ENCODE data around the gene SLC25A30. TPM values are rescaled to one million over a fixed set of nuclear protein-coding genes. Genes with fewer than 3 reads are reported as not detected.

SLC25A30 gene
- total RNA-seq, 3 donors from 2014 or later (not counting 1 experiment from before 2014, with no cell fraction given) = 15.0 to 22.3 (median 22.0) TPM

DNA sequence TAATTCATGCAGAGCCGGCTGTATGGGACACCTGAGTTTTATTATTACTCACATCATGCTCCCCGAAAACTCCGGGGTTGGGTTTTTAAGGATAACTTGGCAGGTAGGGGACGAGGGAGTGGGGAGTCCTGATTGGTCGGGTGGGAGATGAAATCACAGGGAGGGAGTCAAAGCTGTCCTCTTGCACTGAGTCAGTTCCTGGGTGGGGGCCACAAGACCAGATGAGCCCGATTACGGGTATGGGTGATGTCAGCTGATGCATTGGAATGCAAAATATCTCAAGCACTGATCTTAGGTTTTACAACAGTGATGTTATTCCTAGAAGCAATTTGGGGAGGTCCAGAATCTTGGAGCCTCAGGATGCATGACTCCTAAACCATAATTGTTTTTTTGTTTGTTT lies 28.0 kb upstream of the SLC25A30 start:
- H3K4me3 ChIP-seq (ENCODE audit: low read length) = no peak overlapping the region
- no peak overlapping the region for H3K27ac Mint-ChIP-seq
- 86% methylated on average over 7 of the region's 7 CpGs for WGBS (ENCODE audit: insufficient coverage)
- H3K27ac ChIP-seq (ENCODE audit: low read length) = no peak overlapping the region
- no peaks in the 10 kb centered on the region for H3K27me3 ChIP-seq (ENCODE audit: control insufficient read depth, insufficient read depth, low read length)
- no peak for DNase-seq
- peaks cover 3% of the 10 kb centered on the region for H3K4me1 ChIP-seq (ENCODE audit: control insufficient read depth, insufficient read depth, low read length)
- peaks cover 8 to 9% of the 10 kb centered on the region in 2 donors for H3K4me1 Mint-ChIP-seq
- ATAC-seq = no peak
- intact Hi-C loops (cut with micrococcal nuclease) = no loop called here
- no peaks in the 10 kb centered on the region for H3K36me3 Mint-ChIP-seq
- no peak overlapping the region for H3K4me3 Mint-ChIP-seq
- no peaks in the 10 kb centered on the region for H3K9me3 ChIP-seq (ENCODE audit: control insufficient read depth, insufficient read depth, low read length)
- no peaks in the 10 kb centered on the region for H3K9me3 Mint-ChIP-seq
- H3K36me3 ChIP-seq (ENCODE audit: control insufficient read depth, insufficient read depth, low read length) = no peaks in the 10 kb centered on the region
- peaks cover 17 to 21% of the 10 kb centered on the region in 2 donors for H3K27me3 Mint-ChIP-seq (ENCODE audit: low read depth in 2 of 2)
- TF ChIP-seq, protein P1, sequence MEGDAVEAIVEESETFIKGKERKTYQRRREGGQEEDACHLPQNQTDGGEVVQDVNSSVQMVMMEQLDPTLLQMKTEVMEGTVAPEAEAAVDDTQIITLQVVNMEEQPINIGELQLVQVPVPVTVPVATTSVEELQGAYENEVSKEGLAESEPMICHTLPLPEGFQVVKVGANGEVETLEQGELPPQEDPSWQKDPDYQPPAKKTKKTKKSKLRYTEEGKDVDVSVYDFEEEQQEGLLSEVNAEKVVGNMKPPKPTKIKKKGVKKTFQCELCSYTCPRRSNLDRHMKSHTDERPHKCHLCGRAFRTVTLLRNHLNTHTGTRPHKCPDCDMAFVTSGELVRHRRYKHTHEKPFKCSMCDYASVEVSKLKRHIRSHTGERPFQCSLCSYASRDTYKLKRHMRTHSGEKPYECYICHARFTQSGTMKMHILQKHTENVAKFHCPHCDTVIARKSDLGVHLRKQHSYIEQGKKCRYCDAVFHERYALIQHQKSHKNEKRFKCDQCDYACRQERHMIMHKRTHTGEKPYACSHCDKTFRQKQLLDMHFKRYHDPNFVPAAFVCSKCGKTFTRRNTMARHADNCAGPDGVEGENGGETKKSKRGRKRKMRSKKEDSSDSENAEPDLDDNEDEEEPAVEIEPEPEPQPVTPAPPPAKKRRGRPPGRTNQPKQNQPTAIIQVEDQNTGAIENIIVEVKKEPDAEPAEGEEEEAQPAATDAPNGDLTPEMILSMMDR (IDR thresholded peaks at IDR 0.05) = no peak

DNA sequence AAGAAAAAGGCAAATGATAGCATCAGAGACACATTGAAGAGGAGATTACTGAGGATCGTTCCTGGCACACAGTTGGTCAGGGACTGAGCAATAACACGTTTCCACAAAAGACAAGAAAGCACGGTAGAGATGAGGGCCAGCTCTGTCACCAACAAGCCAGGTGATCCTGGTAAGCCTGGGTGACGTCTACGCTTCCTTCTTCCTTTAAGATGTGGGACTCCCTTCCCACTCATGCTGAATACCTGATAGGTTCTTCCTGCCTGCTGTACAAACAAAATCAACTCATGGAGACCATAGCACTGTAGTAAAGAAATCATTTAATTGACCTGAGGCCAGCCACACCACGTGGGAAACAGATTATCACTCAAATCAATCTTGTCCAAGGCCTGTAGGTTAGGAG lies 26.9 kb upstream of the SLC25A30 start:
- no peaks in the 10 kb centered on the region for H3K36me3 ChIP-seq (ENCODE audit: control insufficient read depth, insufficient read depth, low read length)
- Mint-ChIP-seq H3K27me3 (ENCODE audit: low read depth in 2 of 2) (peaks cover 14 to 21% of the 10 kb centered on the region in 2 donors), H3K27ac (no peak overlapping the region), H3K9me3 (no peaks in the 10 kb centered on the region), H3K4me1 (peaks cover 8 to 9% of the 10 kb centered on the region in 2 donors), H3K4me3 (no peak overlapping the region), H3K36me3 (no peaks in the 10 kb centered on the region)
- peaks cover 3% of the 10 kb centered on the region for H3K4me1 ChIP-seq (ENCODE audit: control insufficient read depth, insufficient read depth, low read length)
- no peaks in the 10 kb centered on the region for H3K27me3 ChIP-seq (ENCODE audit: control insufficient read depth, insufficient read depth, low read length)
- WGBS (ENCODE audit: insufficient coverage) = 91% methylated on average over 6 of the region's 6 CpGs
- ATAC-seq (no peak), DNase-seq (no peak)
- no peak overlapping the region for H3K27ac ChIP-seq (ENCODE audit: low read length)
- no peaks in the 10 kb centered on the region for H3K9me3 ChIP-seq (ENCODE audit: control insufficient read depth, insufficient read depth, low read length)
- no peak overlapping the region for H3K4me3 ChIP-seq (ENCODE audit: low read length)
- intact Hi-C loops (cut with micrococcal nuclease) = no loop called here
- TF ChIP-seq, protein P1 (IDR thresholded peaks at IDR 0.05) = no peak

GRCh38 chr13:45441633-45442032 lies 23.5 kb upstream of the SLC25A30 start:
- Mint-ChIP-seq H3K27me3 (ENCODE audit: low read depth in 2 of 2) (peaks cover 0 to 5% of the 10 kb centered on the region in 2 donors), H3K27ac (no peak overlapping the region), H3K4me1 (peaks cover 8 to 9% of the 10 kb centered on the region in 2 donors), H3K36me3 (no peaks in the 10 kb centered on the region), H3K4me3 (no peak overlapping the region), H3K9me3 (no peaks in the 10 kb centered on the region)
- no peak overlapping the region for H3K4me3 ChIP-seq (ENCODE audit: low read length)
- WGBS (ENCODE audit: insufficient coverage) = 0% methylated on average over 2 of the region's 2 CpGs
- no peak overlapping the region for H3K27ac ChIP-seq (ENCODE audit: low read length)
- intact Hi-C loops (cut with micrococcal nuclease) = no loop called here
- peak in 1 of 3 donors; percentile 50 for ATAC-seq
- peak in 1 of 2 donors; percentile 31 for DNase-seq
- H3K4me1 ChIP-seq (ENCODE audit: control insufficient read depth, insufficient read depth, low read length) = peaks cover 3% of the 10 kb centered on the region
- H3K36me3 ChIP-seq (ENCODE audit: control insufficient read depth, insufficient read depth, low read length) = no peaks in the 10 kb centered on the region
- no peaks in the 10 kb centered on the region for H3K27me3 ChIP-seq (ENCODE audit: control insufficient read depth, insufficient read depth, low read length)
- TF ChIP-seq, protein P1 (IDR thresholded peaks at IDR 0.05) = no peak
- no peaks in the 10 kb centered on the region for H3K9me3 ChIP-seq (ENCODE audit: control insufficient read depth, insufficient read depth, low read length)

DNA sequence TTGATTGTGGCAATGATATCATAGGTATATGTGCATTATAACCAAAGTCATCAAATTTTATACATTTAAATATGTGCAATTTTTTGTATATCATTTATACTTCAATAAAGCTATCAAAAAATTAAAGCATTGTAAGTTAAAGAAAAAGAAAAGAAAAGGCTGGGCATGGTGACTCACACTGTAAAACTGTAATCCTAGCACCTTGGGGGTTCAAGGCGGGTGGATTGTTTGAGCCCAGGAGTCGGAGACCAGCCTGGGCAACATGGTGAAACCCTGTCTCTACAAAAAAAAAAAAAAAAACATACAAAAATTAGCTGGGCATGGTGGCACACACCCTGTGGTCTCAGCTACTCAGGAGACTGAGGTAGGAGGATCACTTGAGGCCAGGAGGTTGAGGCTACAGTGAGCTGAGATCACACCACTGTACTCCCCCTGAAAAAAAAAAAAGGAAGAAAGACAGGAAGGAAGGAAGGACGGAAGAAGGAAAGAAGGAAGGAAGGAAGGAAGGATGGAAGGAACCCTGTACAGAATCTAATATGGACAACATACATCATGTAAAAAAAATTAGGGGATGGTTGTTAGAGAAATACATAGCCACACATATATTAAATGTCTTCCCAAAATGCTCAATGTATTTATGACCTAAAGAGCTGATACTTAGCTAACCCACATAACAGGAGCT lies 21.7 kb upstream of the SLC25A30 start:
- 100% methylated on average over 1 of the region's 3 CpGs for WGBS (ENCODE audit: insufficient coverage)
- no peak overlapping the region for H3K27ac ChIP-seq (ENCODE audit: low read length)
- Mint-ChIP-seq H3K36me3 (no peaks in the 10 kb centered on the region), H3K27me3 (ENCODE audit: low read depth in 2 of 2) (peaks cover 0 to 5% of the 10 kb centered on the region in 2 donors), H3K4me1 (peaks cover 8 to 9% of the 10 kb centered on the region in 2 donors), H3K4me3 (no peak overlapping the region), H3K27ac (no peak overlapping the region), H3K9me3 (no peaks in the 10 kb centered on the region)
- intact Hi-C loops (cut with micrococcal nuclease) = no loop called here
- TF ChIP-seq, protein P1 (IDR thresholded peaks at IDR 0.05) = no peak
- ATAC-seq (no peak), DNase-seq (no peak)
- peaks cover 3% of the 10 kb centered on the region for H3K4me1 ChIP-seq (ENCODE audit: control insufficient read depth, insufficient read depth, low read length)
- H3K27me3 ChIP-seq (ENCODE audit: control insufficient read depth, insufficient read depth, low read length) = no peaks in the 10 kb centered on the region
- no peaks in the 10 kb centered on the region for H3K36me3 ChIP-seq (ENCODE audit: control insufficient read depth, insufficient read depth, low read length)
- no peak overlapping the region for H3K4me3 ChIP-seq (ENCODE audit: low read length)
- H3K9me3 ChIP-seq (ENCODE audit: control insufficient read depth, insufficient read depth, low read length) = no peaks in the 10 kb centered on the region

Measured in natural killer cell (primary cell).